Right lobe of liver (tissue), 6 donors: ENCODE data around the gene STOM. TPM values are rescaled to one million over a fixed set of nuclear protein-coding genes. Genes with fewer than 3 reads are reported as not detected.

Experiments used
- ATAC-seq, 4 donors: fragments of 200-7000 bp; cut with Tn5 transposase; one replicate each; pipeline ENCODE4 v1.9.1; 2020; ENCODE audit warnings: mild to moderate bottlenecking in 4 of 4, moderate library complexity in 4 of 4
- DNase-seq, 3 donors: peaks; one replicate each; pipeline ENCODE4 v3.0.0-alpha.2; 2020
- H3K27ac ChIP-seq, 3 donors: fragments of 200-600 bp; one replicate each; pipeline ENCODE4 v1.8.0; 2022
- H3K27me3 ChIP-seq, 2 donors: fragments of 200-600 bp; one replicate each; pipeline ENCODE4 v1.8.0; 2022
- H3K36me3 ChIP-seq, 4 donors: fragments of 200-600 bp; sonication (generic) in 1 of 4; one replicate each; pipeline versions ENCODE4 v1.5.1 to v1.8.0; 2017 to 2022; ENCODE audit warnings: control low read depth in 1 of 4
- H3K4me1 ChIP-seq, 4 donors: fragments of 200-600 bp; sonication (generic) in 1 of 4; one replicate each; pipeline versions ENCODE4 v1.5.1 to v1.8.0; 2017 to 2022; ENCODE audit warnings: control low read depth in 1 of 4
- H3K4me3 ChIP-seq, 3 donors: fragments of 200-600 bp; one replicate each; pipeline ENCODE4 v1.8.0; 2022
- H3K9me3 ChIP-seq, 4 donors: fragments of 200-600 bp; sonication (generic) in 1 of 4; one replicate each; pipeline versions ENCODE4 v1.5.1 to v1.8.0; 2017 to 2022; ENCODE audit warnings: control low read depth in 1 of 4
- POLR2A ChIP-seq: fragments of 450-650 bp; IDR thresholded peaks from one replicate; pipeline ENCODE4 v1.6.1; 2017; ENCODE audit warnings: antibody characterized with exemption, mild to moderate bottlenecking
- whole genome bisulfite sequencing: methylation state at CpG from one replicate; pipeline ENCODE4 v1.1.6; 2018; ENCODE audit warnings: low coverage, low lambda C conversion rate; ENCODE audit not compliant: insufficient coverage; ENCODE audit errors: missing lambda C conversion rate; 5-methylcytosine and 5-hydroxymethylcytosine counted together
- intact Hi-C, 2 donors: fragments of 100-400 bp; cut with DNase I; formaldehyde crosslinking; loops; one replicate each; pipeline versions ENCODE4 v1.11.2 to v1.14.1; 2022
- total RNA-seq, 6 experiments: library from RNA; depleted of rRNA in 2 of 6; stranded (reverse); fragments of >200 nt in 2 of 6; fragmentation: NEBNext Ultra II Directional in 3 of 6; extraction: Animal tissue kit (Norgen Biotek cat#: 25700) in 3 of 6; gene quantifications; one replicate each; pipeline versions ENCODE4 v1.1.0 to v1.2.4, GENCODE V29; 2016 to 2023
- TF ChIP-seq, protein P1 (sequence below), 4 donors: fragments of 200-600 bp in 3 of 4; fragments of 450-650 bp in 1 of 4; IDR thresholded peaks; one replicate each; pipeline versions ENCODE4 v1.5.1 to v1.8.0; 2016 to 2022; ENCODE audit warnings: antibody characterized with exemption in 4 of 4, mild to moderate bottlenecking in 2 of 4
- donor health status: DM: no; HTN: yes; CAD: no.
- donor health status: DM: no; HTN: no; CAD: no.
- donor health status: DM: no; HTN: no; CAD: no.
- donor health status: DM: no; HTN: yes; CAD: no.
- donor health status: DM: no; HTN: yes; CAD: no.

The STOM gene
- total RNA-seq, 6 experiments from 2014 or later = 232 to 655 (median 443) TPM

- WGBS = 93% methylated on average over 3 of the region's 3 CpGs
- ATAC-seq = peak in 1 of 4 donors; percentile 25
- intact Hi-C loops = loop anchor here in 1 of 2 donors (5.0 to 10.0 kb wide), 2 partner anchors 87 to 179 kb away; no protein-coding TSS in a partner anchor
Observed at GRCh38 chr9:121394292-121394691, 24.2 kb upstream of the STOM start.

DNA sequence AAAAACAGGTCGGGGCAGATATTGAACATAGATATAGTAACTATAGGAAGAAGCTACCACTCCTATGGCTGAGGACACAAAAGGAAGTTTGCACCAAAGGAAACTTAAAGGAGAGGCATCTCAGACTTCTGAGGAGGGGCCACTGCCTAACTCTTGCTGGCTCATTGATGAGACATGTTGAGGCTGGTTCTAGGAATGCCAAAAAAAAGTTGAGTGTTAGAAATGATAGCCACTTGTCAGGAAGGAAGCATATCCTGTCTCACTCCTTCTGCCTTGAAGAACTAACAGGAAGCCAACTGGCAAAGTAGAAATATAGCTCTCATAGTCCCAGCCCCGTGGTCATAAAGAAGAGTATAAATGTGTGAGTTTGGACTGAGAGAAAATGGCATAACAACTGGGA lies 23.3 kb upstream of the STOM start:
- ATAC-seq (no peak), DNase-seq (no peak)
- intact Hi-C loops = loop anchor here in 1 of 2 donors (5.0 to 10.0 kb wide), 2 partner anchors 86 to 179 kb away; no protein-coding TSS in a partner anchor
- no peaks in the 10 kb centered on the region for H3K4me1 ChIP-seq
- no peak overlapping the region for H3K4me3 ChIP-seq
- no peaks in the 10 kb centered on the region for H3K36me3 ChIP-seq
- H3K9me3 ChIP-seq = no peaks in the 10 kb centered on the region
- WGBS = 42% methylated on average over 1 of the region's 2 CpGs
- H3K27me3 ChIP-seq = no peaks in the 10 kb centered on the region
- TF ChIP-seq POLR2A = no peak
- TF ChIP-seq, protein P1, sequence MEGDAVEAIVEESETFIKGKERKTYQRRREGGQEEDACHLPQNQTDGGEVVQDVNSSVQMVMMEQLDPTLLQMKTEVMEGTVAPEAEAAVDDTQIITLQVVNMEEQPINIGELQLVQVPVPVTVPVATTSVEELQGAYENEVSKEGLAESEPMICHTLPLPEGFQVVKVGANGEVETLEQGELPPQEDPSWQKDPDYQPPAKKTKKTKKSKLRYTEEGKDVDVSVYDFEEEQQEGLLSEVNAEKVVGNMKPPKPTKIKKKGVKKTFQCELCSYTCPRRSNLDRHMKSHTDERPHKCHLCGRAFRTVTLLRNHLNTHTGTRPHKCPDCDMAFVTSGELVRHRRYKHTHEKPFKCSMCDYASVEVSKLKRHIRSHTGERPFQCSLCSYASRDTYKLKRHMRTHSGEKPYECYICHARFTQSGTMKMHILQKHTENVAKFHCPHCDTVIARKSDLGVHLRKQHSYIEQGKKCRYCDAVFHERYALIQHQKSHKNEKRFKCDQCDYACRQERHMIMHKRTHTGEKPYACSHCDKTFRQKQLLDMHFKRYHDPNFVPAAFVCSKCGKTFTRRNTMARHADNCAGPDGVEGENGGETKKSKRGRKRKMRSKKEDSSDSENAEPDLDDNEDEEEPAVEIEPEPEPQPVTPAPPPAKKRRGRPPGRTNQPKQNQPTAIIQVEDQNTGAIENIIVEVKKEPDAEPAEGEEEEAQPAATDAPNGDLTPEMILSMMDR (IDR thresholded peaks at IDR 0.05) = no peak
- H3K27ac ChIP-seq = no peak overlapping the region

More at GRCh38 chr9:121394292-121394691, 24.2 kb upstream of the STOM start:
- H3K4me3 ChIP-seq = no peak overlapping the region
- H3K27me3 ChIP-seq = no peaks in the 10 kb centered on the region
- TF ChIP-seq, protein P1 (IDR thresholded peaks at IDR 0.05) = no peak
- no peak for TF ChIP-seq POLR2A
- H3K9me3 ChIP-seq = no peaks in the 10 kb centered on the region
- no peak for DNase-seq
- no peaks in the 10 kb centered on the region for H3K4me1 ChIP-seq
- no peaks in the 10 kb centered on the region for H3K36me3 ChIP-seq
- no peak overlapping the region for H3K27ac ChIP-seq

DNA sequence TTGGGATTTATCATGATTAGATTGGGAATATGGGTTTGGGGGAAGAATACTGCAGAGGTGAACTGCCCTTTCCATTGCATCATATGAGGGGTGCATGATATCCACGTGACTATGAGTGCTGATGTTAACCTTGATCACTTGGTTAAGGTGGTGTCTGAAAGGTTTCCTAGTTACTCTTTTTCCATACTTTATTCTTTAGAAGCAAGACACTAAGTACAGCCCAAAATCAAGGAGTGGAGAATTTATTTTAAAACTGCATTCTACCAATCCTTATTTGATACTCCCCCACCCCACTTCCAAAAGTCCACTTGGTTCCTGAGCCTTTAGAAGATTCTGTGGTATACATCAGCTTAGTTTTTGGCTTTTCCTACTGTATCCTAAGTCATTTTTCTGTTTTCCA lies 20.3 kb upstream of the STOM start:
- H3K27ac ChIP-seq = no peak overlapping the region
- DNase-seq = no peak
- TF ChIP-seq POLR2A = no peak
- TF ChIP-seq, protein P1 (IDR thresholded peaks at IDR 0.05) = no peak
- H3K4me1 ChIP-seq = no peaks in the 10 kb centered on the region
- 30% methylated on average over 1 of the region's 1 CpG for WGBS
- H3K36me3 ChIP-seq = no peaks in the 10 kb centered on the region
- no peak overlapping the region for H3K4me3 ChIP-seq
- no peaks in the 10 kb centered on the region for H3K9me3 ChIP-seq
- no peak for ATAC-seq
- H3K27me3 ChIP-seq = no peaks in the 10 kb centered on the region
- intact Hi-C loops = loop anchor here in 1 of 2 donors (5.0 to 10.0 kb wide), 2 partner anchors 83 to 176 kb away; no protein-coding TSS in a partner anchor

GRCh38 chr9:121388140-121388905 lies 18.3 kb upstream of the STOM start:
- Histone ChIP-seq H3K27me3 (no peaks in the 10 kb centered on the region), H3K36me3 (no peaks in the 10 kb centered on the region), H3K4me1 (no peaks in the 10 kb centered on the region), H3K4me3 (no peak overlapping the region), H3K27ac (no peak overlapping the region), H3K9me3 (no peaks in the 10 kb centered on the region)
- WGBS = 93% methylated on average over 3 of the region's 4 CpGs
- ATAC-seq = no peak
- intact Hi-C loops = no loop called here
- no peak for DNase-seq
- no peak for TF ChIP-seq POLR2A
- TF ChIP-seq, protein P1 (IDR thresholded peaks at IDR 0.05) = no peak
